HFFc6 (cell line): ENCODE measurements around the gene NHSL2. TPM values are rescaled to one million over a fixed set of nuclear protein-coding genes. Genes with fewer than 3 reads are reported as not detected.
"Not testable (repeated sequence)": the region's sequence is repeated elsewhere in the genome, so short reads cannot be mapped to it uniquely, and the experiment has no call there.

ENCODE experiments used
- DNase-seq: peaks from one replicate; pipeline ENCODE4 v3.0.0-alpha.2; 2018
- H3K27ac Mint-ChIP-seq: 2 replicates; pipeline ENCODE4 v1.8.0; 2020; ENCODE audit warnings: mild to moderate bottlenecking, mixed read lengths
- H3K27me3 Mint-ChIP-seq: 2 replicates; pipeline ENCODE4 v1.8.0; 2021; ENCODE audit warnings: mild to moderate bottlenecking, moderate library complexity, mixed read lengths; ENCODE audit not compliant: insufficient read depth
- H3K36me3 Mint-ChIP-seq: 2 replicates; pipeline ENCODE4 v1.8.0; 2021; ENCODE audit warnings: low read depth, mixed read lengths
- H3K4me1 Mint-ChIP-seq: 2 replicates; pipeline ENCODE4 v1.8.0; 2020; ENCODE audit warnings: low read depth, mixed read lengths
- H3K4me3 Mint-ChIP-seq: 2 replicates; pipeline ENCODE4 v1.8.0; 2020; ENCODE audit warnings: mild to moderate bottlenecking, moderate library complexity, mixed read lengths
- H3K9me3 Mint-ChIP-seq: 2 replicates; pipeline ENCODE4 v1.8.0; 2020; ENCODE audit warnings: mild to moderate bottlenecking, mixed read lengths
- total RNA-seq, 6 experiments: library from RNA; stranded (reverse); fragmentation: NEBNext Ultra II Directional; extraction: Animal tissue kit (Norgen Biotek cat#: 25700); gene quantifications; 2 replicates in 1 of 6; 3 replicates in 5 of 6; pipeline ENCODE4 v1.2.3, GENCODE V29; 2021
- TF ChIP-seq, protein P1 (sequence below): fragments of 200-600 bp; sonication (generic); IDR thresholded peaks from 2 replicates; pipeline ENCODE4 v1.5.0; 2021; ENCODE audit warnings: antibody characterized with exemption, mild to moderate bottlenecking

The NHSL2 gene
- total RNA-seq, 6 experiments from 2014 or later: 0.28 to 1.1 (median 0.52) TPM

DNA sequence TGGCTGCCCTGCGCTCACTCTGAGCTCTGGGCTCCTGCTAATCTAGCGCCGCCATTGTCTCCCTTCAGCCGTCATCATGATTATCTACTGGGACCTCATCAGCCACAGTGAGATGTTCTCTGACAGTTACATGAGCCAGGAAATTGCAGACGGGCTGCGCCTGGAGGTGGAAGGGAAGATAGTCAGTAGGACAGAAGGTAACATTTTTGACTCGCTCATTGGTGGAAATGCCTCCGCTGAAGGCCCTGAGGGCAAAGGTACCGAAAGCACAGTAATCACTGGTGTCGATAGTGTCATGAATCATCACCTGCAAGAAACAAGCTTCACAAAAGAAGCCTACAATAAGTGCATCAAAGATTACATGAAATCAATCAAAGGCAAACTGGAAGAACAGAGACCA is 249.1 kb downstream of the NHSL2 start:
- TF ChIP-seq, protein P1, sequence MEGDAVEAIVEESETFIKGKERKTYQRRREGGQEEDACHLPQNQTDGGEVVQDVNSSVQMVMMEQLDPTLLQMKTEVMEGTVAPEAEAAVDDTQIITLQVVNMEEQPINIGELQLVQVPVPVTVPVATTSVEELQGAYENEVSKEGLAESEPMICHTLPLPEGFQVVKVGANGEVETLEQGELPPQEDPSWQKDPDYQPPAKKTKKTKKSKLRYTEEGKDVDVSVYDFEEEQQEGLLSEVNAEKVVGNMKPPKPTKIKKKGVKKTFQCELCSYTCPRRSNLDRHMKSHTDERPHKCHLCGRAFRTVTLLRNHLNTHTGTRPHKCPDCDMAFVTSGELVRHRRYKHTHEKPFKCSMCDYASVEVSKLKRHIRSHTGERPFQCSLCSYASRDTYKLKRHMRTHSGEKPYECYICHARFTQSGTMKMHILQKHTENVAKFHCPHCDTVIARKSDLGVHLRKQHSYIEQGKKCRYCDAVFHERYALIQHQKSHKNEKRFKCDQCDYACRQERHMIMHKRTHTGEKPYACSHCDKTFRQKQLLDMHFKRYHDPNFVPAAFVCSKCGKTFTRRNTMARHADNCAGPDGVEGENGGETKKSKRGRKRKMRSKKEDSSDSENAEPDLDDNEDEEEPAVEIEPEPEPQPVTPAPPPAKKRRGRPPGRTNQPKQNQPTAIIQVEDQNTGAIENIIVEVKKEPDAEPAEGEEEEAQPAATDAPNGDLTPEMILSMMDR: no peak
- Mint-ChIP-seq H3K36me3 (no peaks in the 10 kb centered on the region), H3K4me1 (no peaks in the 10 kb centered on the region), H3K27ac (no peak overlapping the region), H3K4me3 (no peak overlapping the region), H3K9me3 (no peaks in the 10 kb centered on the region; the same call in none of the 2 replicates), H3K27me3 (peaks cover 6% of the 10 kb centered on the region)
- no peak for DNase-seq

DNA sequence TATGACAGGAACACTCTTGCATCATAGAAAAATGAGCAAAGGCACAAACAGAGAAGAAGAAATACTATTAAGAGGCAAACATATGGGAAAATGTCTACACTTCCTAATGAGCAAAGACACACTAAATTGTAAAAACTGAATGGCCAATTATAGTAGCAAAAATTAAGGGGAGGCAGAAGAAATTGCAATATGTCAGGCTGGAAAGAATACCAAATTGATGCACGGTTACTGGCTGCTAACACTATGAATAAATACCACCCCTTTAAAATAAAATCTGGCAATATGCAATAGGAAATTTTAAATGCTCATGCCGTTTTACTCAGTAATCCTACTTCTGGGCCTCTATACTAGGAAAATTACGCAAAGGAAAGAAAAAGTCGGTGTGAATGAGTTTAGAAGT is 254.9 kb downstream of the NHSL2 start:
- TF ChIP-seq, protein P1: no peak
- Mint-ChIP-seq H3K27me3 (peaks cover 2% of the 10 kb centered on the region; the same call in 1 of the 2 replicates), H3K27ac (no peak overlapping the region), H3K4me1 (no peaks in the 10 kb centered on the region), H3K36me3 (no peaks in the 10 kb centered on the region), H3K9me3 (no peaks in the 10 kb centered on the region), H3K4me3 (no peak overlapping the region)
- no peak for DNase-seq

DNA sequence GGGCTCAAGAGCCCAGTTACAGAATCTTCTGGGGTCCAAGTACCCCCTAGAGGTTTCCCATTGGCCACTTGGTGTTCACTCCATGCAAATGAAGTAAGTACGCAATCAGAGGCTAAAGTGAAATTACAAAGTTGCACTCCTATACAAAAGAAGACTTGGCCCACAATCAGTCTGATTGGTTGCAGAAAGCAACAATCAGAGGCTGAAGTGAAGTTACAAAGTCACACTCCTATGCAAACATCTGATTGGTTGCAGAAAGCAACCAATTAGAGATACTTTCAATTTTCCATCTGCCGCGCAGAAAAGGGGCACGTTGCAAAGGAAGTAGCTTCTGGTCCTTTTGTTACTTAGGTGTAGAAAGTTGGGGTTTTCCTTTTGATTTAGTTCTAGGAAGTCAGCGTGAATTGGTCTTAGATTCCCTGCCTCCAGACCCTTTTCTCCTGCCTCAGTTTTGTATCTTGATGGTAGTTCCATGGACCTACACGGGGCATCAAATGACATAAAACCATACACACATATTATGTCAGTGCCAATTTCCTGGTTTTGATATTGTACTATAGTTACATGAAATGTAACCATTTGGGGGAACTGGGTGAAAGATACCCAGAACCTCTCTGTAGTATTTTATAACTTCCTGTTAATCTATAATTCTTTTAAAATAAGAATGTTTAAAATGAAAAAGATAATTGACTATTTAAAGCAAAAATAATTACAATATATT is 258.5 kb downstream of the NHSL2 start:
- H3K27ac Mint-ChIP-seq: no peak overlapping the region
- no peak for DNase-seq
- H3K4me1 Mint-ChIP-seq: no peaks in the 10 kb centered on the region
- no peaks in the 10 kb centered on the region for H3K9me3 Mint-ChIP-seq
- no peaks in the 10 kb centered on the region for H3K36me3 Mint-ChIP-seq
- peaks cover 3% of the 10 kb centered on the region; the same call in 1 of the 2 replicates for H3K27me3 Mint-ChIP-seq
- TF ChIP-seq, protein P1: no peak
- peak overlapping the region; percentile 34 for H3K4me3 Mint-ChIP-seq

DNA sequence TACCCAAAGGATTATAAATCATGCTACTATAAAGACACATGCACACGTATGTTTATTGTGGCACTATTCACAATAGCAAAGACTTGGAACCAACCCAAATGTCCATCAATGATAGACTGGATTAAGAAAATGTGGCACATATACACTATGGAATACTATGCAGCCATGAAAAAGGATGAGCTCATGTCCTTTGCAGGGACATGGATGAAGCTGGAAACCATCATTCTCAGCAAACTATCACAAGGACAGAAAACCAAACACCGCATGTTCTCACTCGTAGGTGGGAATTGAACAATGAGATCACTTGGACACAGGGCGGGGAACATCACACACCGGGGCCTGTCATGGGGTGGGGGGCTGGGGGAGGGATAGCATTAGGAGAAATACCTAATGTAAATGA is 265.6 kb downstream of the NHSL2 start:
- H3K9me3 Mint-ChIP-seq, H3K4me1 Mint-ChIP-seq, H3K27me3 Mint-ChIP-seq, DNase-seq, H3K27ac Mint-ChIP-seq, H3K36me3 Mint-ChIP-seq, H3K4me3 Mint-ChIP-seq: not testable (repeated sequence)

DNA sequence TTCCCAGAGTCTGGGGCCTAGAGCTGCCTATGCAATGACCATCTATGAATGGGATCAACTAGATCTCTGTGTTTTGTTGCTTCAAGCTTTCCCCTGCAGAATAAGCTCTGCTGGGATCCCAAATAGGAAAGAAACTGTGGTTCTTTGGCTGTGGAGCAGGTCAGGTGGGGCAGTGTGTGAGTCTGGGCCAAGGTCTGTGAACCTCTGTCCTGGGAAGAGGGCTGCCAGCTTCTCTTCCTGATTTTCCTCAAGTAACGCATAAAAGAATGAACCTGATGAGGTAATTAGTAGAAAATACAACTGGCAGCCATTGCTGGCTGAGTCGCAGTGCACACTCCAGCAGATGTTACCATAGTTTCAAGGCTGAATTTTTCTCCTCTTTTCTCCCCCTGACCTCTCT is 266.3 kb downstream of the NHSL2 start:
- peaks cover 1% of the 10 kb centered on the region for H3K27me3 Mint-ChIP-seq
- H3K36me3 Mint-ChIP-seq: no peaks in the 10 kb centered on the region
- TF ChIP-seq, protein P1: no peak
- DNase-seq: no peak
- H3K4me1 Mint-ChIP-seq: no peaks in the 10 kb centered on the region
- no peak overlapping the region for H3K4me3 Mint-ChIP-seq
- H3K27ac Mint-ChIP-seq: no peak overlapping the region
- no peaks in the 10 kb centered on the region for H3K9me3 Mint-ChIP-seq

DNA sequence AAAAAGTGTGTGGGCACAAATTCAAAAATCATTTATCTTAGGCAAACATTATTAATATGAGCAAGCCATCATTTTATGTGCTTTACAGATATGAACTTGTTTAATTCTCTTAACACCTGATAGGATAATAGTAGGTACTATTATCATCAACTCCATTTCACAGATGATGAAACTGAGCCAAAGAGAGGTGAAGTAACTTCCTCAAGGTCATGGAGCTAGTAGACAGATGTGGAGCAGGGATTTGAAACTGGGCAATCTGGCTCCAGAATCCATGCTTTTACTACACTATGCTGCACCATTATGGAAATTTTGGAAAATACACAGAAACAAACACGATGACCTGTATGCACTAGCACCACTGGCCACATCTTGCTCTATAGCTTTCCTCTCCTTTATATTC is 269.9 kb downstream of the NHSL2 start:
- TF ChIP-seq, protein P1: no peak
- no peaks in the 10 kb centered on the region for H3K36me3 Mint-ChIP-seq
- no peaks in the 10 kb centered on the region for H3K4me1 Mint-ChIP-seq
- H3K4me3 Mint-ChIP-seq: 0 out of 2 replicates have a peak overlapping the region, but pooled peaks have one; percentile 20
- H3K27me3 Mint-ChIP-seq: no peaks in the 10 kb centered on the region; the same call in 1 of the 2 replicates
- no peak for DNase-seq
- no peaks in the 10 kb centered on the region for H3K9me3 Mint-ChIP-seq
- no peak overlapping the region for H3K27ac Mint-ChIP-seq
